ENCODE data around the gene SRSF7.
"Not testable (repeated sequence)": the region's sequence is repeated elsewhere in the genome, so short reads cannot be mapped to it uniquely, and the experiment has no call there.

DNA sequence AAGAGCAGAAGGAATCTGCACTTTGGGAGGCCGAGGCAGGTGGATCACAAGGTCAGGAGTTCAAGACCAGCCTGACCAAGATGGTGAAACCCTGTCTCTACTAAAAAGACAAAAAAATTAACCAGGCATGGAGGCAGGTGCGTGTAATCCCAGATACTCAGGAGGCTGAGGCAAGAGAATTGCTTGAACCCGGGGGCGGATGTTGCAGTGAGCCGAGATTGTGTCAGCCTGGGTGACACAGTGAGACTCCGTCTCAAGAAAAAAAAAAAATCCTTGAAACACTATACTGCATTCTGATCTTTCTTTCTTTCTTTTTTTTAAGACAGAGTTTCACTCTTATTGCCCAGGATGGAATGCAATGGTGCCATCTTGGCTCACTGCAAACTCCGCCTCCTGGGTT, 43.9 kb upstream of the SRSF7 start:
- not testable (repeated sequence) for TF ChIP-seq CTCF (IDR thresholded peaks at IDR 0.05); EZH2 (IDR thresholded peaks at IDR 0.05; ENCODE audit: borderline replicate concordance, insufficient read depth, low read depth, low read length, poor library complexity, severe bottlenecking)
